ENCODE measurements around the gene NUMBL.

The NUMBL gene

DNA sequence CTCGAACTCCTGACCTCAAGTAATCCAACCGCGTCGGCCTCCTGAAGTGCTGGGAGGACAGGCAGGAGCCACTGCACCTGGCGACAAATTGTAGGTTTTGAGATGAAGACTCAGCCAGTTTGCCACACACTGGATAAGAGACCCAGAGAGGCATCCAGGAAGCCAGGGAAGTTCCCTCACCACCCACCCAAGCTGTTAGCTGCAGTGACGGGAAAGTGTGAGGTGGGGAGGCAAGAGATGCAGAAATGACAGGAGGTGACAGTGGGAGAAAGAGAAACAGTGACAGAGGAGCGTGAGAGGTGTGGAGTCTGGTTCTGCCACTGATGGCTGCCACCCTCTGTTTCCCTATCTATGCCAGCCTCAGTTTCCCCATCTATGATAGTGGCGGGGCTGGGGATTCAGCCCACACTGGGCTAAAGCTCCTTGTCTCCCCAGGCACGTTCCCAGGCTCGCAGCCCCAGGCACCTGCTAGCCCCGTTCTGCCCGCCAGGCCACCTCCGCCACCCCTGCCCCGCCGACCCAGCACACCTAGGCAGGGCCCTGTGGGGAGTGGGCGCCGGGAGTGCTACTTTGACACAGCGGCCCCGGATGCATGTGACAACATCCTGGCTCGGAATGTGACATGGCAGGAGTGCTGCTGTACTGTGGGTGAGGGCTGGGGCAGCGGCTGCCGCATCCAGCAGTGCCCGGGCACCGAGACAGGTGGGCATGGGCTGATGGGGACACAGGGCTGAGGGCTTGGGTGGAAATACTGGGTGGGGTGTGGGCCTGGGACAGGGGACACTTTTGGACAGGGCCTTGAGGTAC lies 68.3 kb downstream of the NUMBL start:
- TF ChIP-seq, protein P1, sequence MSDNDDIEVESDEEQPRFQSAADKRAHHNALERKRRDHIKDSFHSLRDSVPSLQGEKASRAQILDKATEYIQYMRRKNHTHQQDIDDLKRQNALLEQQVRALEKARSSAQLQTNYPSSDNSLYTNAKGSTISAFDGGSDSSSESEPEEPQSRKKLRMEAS (IDR thresholded peaks at IDR 0.05) = no peak
- TF ChIP-seq TAF1 (IDR thresholded peaks at IDR 0.05; ENCODE audit: low read depth) (no peak), TCF12 (IDR thresholded peaks at IDR 0.05; ENCODE audit: low read depth) (no peak), EP300 (IDR thresholded peaks at IDR 0.05; ENCODE audit: borderline replicate concordance) (no peak), TEAD4 (IDR thresholded peaks at IDR 0.05) (no peak), CREB1 (IDR thresholded peaks at IDR 0.05; ENCODE audit: low read depth) (no peak), RAD21 (IDR thresholded peaks at IDR 0.05; ENCODE audit: low read depth) (no peak), NFIC (IDR thresholded peaks at IDR 0.05) (no peak), CEBPB (IDR thresholded peaks at IDR 0.05) (no peak)
- TF ChIP-seq, protein P2, sequence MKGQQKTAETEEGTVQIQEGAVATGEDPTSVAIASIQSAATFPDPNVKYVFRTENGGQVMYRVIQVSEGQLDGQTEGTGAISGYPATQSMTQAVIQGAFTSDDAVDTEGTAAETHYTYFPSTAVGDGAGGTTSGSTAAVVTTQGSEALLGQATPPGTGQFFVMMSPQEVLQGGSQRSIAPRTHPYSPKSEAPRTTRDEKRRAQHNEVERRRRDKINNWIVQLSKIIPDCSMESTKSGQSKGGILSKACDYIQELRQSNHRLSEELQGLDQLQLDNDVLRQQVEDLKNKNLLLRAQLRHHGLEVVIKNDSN (IDR thresholded peaks at IDR 0.05) = no peak

DNA sequence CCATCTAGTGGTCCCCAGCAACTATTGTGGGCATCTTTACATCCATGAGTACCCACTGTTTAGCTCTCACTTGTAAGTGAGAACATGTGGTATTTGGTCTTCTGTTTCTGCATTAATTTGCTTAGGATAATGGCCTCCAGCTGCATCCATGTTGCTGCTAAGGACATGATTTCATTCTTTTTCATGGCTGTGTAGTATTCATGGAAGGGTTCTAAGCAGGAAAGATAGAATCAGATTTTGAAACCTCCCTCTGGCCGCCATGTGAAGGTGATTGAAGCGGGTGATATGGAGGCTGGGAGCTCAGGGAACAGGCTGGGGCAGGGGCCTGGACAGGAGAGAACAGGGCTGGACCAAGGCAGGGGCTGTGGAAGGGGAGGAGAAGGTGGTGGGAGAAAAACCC lies 69.2 kb downstream of the NUMBL start:
- TF ChIP-seq CEBPB (IDR thresholded peaks at IDR 0.05) (no peak), FOXM1 (IDR thresholded peaks at IDR 0.05; ENCODE audit: borderline replicate concordance, low read depth) (no peak), TEAD4 (IDR thresholded peaks at IDR 0.05) (no peak), REST (IDR thresholded peaks at IDR 0.05; ENCODE audit: low read depth) (no peak)
- TF ChIP-seq, protein P1 (IDR thresholded peaks at IDR 0.05) = no peak

- TF ChIP-seq TEAD4 (IDR thresholded peaks at IDR 0.05) = no peak
- TF ChIP-seq, protein P1 (IDR thresholded peaks at IDR 0.05) = no peak
- TF ChIP-seq NFIC (IDR thresholded peaks at IDR 0.05) = no peak
- TF ChIP-seq FOXM1 (IDR thresholded peaks at IDR 0.05; ENCODE audit: borderline replicate concordance, low read depth) = no peak
- TF ChIP-seq CEBPB (IDR thresholded peaks at IDR 0.05) = no peak
- TF ChIP-seq, protein P2 (IDR thresholded peaks at IDR 0.05) = no peak
- no peak for TF ChIP-seq EP300 (IDR thresholded peaks at IDR 0.05; ENCODE audit: borderline replicate concordance)
- no peak for TF ChIP-seq YY1 (IDR thresholded peaks at IDR 0.05; ENCODE audit: low read depth)
- no peak for TF ChIP-seq TAF1 (IDR thresholded peaks at IDR 0.05; ENCODE audit: low read depth)
Measured at GRCh38 chr19:40620161-40620485, 70.3 kb downstream of the NUMBL start.

GRCh38 chr19:40619333-40620160 lies 70.9 kb downstream of the NUMBL start:
- TF ChIP-seq CEBPB (IDR thresholded peaks at IDR 0.05) (no peak), ZBTB7A (IDR thresholded peaks at IDR 0.05; ENCODE audit: low read depth) (no peak), TCF12 (IDR thresholded peaks at IDR 0.05; ENCODE audit: low read depth) (no peak), REST (IDR thresholded peaks at IDR 0.05; ENCODE audit: low read depth) (no peak), YY1 (IDR thresholded peaks at IDR 0.05; ENCODE audit: low read depth) (no peak), FOXM1 (IDR thresholded peaks at IDR 0.05; ENCODE audit: borderline replicate concordance, low read depth) (no peak), NFIC (IDR thresholded peaks at IDR 0.05) (no peak), CREB1 (IDR thresholded peaks at IDR 0.05; ENCODE audit: low read depth) (no peak), RAD21 (IDR thresholded peaks at IDR 0.05; ENCODE audit: low read depth) (no peak)

- TF ChIP-seq RAD21 (IDR thresholded peaks at IDR 0.05; ENCODE audit: low read depth) (no peak), NFIC (IDR thresholded peaks at IDR 0.05) (no peak), EP300 (IDR thresholded peaks at IDR 0.05; ENCODE audit: borderline replicate concordance) (no peak), YY1 (IDR thresholded peaks at IDR 0.05; ENCODE audit: low read depth) (no peak), CREB1 (IDR thresholded peaks at IDR 0.05; ENCODE audit: low read depth) (no peak), EGR1 (IDR thresholded peaks at IDR 0.05) (no peak)
- TF ChIP-seq, protein P1 (IDR thresholded peaks at IDR 0.05) = no peak
Measured at GRCh38 chr19:40617961-40618360, 72.5 kb downstream of the NUMBL start.
